ENCODE results near the gene ABCC8. TPM values are rescaled to one million over a fixed set of nuclear protein-coding genes. Genes with fewer than 3 reads are reported as not detected.

The ABCC8 gene
- not detected in 2 replicates for total RNA-seq

DNA sequence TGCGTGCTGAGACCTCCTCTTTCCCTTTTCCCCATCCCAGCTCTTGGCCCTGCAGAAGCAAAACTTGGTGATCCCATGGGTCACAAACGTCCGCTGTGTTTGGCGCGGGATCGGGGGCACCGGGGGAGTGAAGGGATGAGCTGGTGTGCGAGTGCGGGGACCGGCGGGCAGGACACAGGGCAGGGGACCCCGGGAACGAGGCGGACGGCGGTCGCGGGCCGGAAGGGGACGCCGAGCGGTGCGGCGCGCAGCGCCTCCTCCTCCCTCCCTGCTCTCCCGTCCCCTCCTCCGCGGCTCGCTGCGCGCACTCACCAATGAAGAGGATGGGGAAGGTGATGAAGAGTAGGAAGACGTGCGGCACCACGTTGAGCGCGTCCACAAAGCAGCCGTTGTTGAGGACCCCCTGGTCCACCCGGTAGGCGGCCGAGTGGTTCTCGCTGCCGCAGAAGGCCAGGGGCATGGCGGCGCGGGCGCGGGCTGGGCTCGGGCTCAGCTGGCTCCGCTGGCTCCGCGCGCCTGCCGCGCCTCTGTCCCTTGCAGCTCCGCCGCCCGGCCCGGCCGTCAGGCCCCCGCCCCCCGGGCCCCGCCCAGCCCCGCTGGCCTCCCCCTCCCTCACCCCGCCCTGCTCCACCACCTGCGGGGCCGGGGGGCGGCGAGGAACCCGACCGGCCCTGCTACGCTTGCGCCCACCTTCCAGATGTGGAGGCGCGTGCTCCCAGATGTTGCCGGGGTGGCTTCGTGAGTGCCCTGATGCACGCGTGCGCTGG, at the start of gene ABCC8:
TSS of gene ABCC8 (minus strand) at position 529 of the 767 bp plus-strand sequence. CDS start at position 460, 69 bp downstream.
- Histone ChIP-seq H3K27me3 (ENCODE audit: insufficient read depth, low read length) (peaks cover 47% of the 10 kb centered on the region), H4K20me1 (ENCODE audit: insufficient read depth, low read length) (no peaks in the 10 kb centered on the region), H3K4me2 (ENCODE audit: insufficient read depth, low read length) (no peak within 1 kb of the TSS)

DNA sequence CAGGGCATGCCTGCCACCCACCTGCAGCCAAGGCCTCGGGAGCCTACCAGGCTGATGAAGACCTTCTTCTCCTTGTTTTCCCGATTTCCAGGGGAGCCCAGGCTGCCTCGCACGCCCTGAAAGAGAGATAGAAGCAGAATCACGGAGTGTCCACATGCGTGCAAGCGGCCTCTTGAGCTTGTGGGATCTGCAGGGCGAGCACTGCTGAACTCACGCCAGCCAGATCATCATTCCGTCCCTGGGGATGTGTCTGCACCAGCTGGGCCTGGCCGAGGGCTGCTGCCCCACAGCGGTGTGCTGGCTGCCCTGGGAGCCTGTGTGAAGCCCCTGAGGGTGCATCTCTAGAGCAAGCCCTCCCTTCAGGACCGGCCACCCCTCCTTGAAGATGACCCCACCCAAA, 49.7 kb upstream of the ABCC8 start:
- Histone ChIP-seq H3K27ac (ENCODE audit: low read depth, low read length) (no peak overlapping the region), H3K27me3 (ENCODE audit: insufficient read depth, low read length) (peaks cover 27% of the 10 kb centered on the region), H3K4me3 (ENCODE audit: insufficient read depth, low read length) (no peak overlapping the region), H4K20me1 (ENCODE audit: insufficient read depth, low read length) (no peaks in the 10 kb centered on the region), H3K9me3 (ENCODE audit: low read depth, low read length) (no peaks in the 10 kb centered on the region), H3K79me2 (ENCODE audit: insufficient read depth, low read length) (no peaks in the 10 kb centered on the region), H3K4me2 (ENCODE audit: insufficient read depth, low read length) (no peak overlapping the region), H2AFZ (ENCODE audit: low read length) (no peak overlapping the region), H3K4me1 (ENCODE audit: insufficient read depth, low read length) (no peaks in the 10 kb centered on the region), H3K36me3 (ENCODE audit: insufficient read depth, low read length) (no peaks in the 10 kb centered on the region)
- DNase-seq (ENCODE audit: insufficient read length, low spot score, missing footprints) = no peak
- TF ChIP-seq, protein P1, sequence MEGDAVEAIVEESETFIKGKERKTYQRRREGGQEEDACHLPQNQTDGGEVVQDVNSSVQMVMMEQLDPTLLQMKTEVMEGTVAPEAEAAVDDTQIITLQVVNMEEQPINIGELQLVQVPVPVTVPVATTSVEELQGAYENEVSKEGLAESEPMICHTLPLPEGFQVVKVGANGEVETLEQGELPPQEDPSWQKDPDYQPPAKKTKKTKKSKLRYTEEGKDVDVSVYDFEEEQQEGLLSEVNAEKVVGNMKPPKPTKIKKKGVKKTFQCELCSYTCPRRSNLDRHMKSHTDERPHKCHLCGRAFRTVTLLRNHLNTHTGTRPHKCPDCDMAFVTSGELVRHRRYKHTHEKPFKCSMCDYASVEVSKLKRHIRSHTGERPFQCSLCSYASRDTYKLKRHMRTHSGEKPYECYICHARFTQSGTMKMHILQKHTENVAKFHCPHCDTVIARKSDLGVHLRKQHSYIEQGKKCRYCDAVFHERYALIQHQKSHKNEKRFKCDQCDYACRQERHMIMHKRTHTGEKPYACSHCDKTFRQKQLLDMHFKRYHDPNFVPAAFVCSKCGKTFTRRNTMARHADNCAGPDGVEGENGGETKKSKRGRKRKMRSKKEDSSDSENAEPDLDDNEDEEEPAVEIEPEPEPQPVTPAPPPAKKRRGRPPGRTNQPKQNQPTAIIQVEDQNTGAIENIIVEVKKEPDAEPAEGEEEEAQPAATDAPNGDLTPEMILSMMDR (IDR thresholded peaks at IDR 0.05; ENCODE audit: extremely low read depth, low read depth, low read length) = no peak

More for the DNA sequence above, at the start of gene ABCC8:
- no peak within 1 kb of the TSS for H3K4me3 ChIP-seq (ENCODE audit: insufficient read depth, low read length)
- no peaks in the 10 kb centered on the region for H3K36me3 ChIP-seq (ENCODE audit: insufficient read depth, low read length)
- H3K27ac ChIP-seq (ENCODE audit: low read depth, low read length) = no peak within 1 kb of the TSS
- H3K4me1 ChIP-seq (ENCODE audit: insufficient read depth, low read length) = no peaks in the 10 kb centered on the region
- peak; percentile 64 for DNase-seq (ENCODE audit: insufficient read length, low spot score, missing footprints)
- H3K79me2 ChIP-seq (ENCODE audit: insufficient read depth, low read length) = no peaks in the 10 kb centered on the region
- TF ChIP-seq, protein P1 (IDR thresholded peaks at IDR 0.05; ENCODE audit: extremely low read depth, low read depth, low read length) = no peak
- H2AFZ ChIP-seq (ENCODE audit: low read length) = no peak within 1 kb of the TSS
- no peaks in the 10 kb centered on the region for H3K9me3 ChIP-seq (ENCODE audit: low read depth, low read length)

DNA sequence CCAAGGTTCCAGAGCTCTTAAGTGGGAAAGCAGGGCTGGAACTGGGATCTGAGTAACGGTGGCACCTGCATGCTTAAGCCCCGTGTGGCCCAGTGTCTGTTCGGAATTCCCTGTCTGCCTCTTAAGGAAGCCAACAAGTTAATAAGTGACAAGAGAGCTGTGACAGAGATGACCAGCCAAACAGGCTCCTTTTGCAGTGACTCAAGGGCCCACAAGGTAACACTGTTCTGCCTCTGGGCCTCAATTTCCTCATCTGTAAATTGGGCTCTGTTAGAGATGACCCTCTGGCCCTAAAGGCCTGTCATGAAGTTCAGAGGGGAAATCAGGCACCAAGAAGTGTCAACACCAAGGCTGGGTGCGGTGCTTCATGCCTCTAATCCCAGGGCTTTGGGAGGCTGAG, 48.9 kb upstream of the ABCC8 start:
- no peaks in the 10 kb centered on the region for H3K4me1 ChIP-seq (ENCODE audit: insufficient read depth, low read length)
- no peak overlapping the region for H3K4me3 ChIP-seq (ENCODE audit: insufficient read depth, low read length)
- peak; percentile 57 for DNase-seq (ENCODE audit: insufficient read length, low spot score, missing footprints)
- no peak overlapping the region for H3K4me2 ChIP-seq (ENCODE audit: insufficient read depth, low read length)
- H3K36me3 ChIP-seq (ENCODE audit: insufficient read depth, low read length) = no peaks in the 10 kb centered on the region
- TF ChIP-seq, protein P1 (IDR thresholded peaks at IDR 0.05; ENCODE audit: extremely low read depth, low read depth, low read length) = no peak
- no peaks in the 10 kb centered on the region for H3K9me3 ChIP-seq (ENCODE audit: low read depth, low read length)
- no peak overlapping the region for H3K27ac ChIP-seq (ENCODE audit: low read depth, low read length)
- no peaks in the 10 kb centered on the region for H3K79me2 ChIP-seq (ENCODE audit: insufficient read depth, low read length)
- no peaks in the 10 kb centered on the region for H4K20me1 ChIP-seq (ENCODE audit: insufficient read depth, low read length)
- H2AFZ ChIP-seq (ENCODE audit: low read length) = no peak overlapping the region
- peaks cover 23% of the 10 kb centered on the region for H3K27me3 ChIP-seq (ENCODE audit: insufficient read depth, low read length)

DNA sequence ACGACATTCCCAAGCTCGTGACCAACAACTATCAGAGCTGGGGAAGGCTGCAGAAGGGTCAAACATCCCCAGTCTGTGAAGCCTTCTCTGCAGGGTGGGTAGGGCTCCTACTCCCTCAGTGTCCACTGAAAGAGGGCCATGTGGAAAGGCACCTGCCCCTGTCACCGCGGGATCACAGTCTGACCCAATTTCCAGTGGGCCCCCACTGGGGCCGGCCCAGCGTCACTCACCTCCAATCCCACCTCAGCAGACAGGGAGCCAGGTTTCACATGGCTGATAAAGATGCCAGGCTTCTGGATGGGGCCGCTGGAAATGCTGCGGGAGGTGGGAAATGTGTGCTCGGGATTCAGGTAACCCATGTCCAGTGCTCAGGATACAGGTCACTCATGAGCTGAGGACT, 47.6 kb upstream of the ABCC8 start:
- Histone ChIP-seq H2AFZ (ENCODE audit: low read length) (no peak overlapping the region), H3K27me3 (ENCODE audit: insufficient read depth, low read length) (peaks cover 9% of the 10 kb centered on the region), H3K79me2 (ENCODE audit: insufficient read depth, low read length) (no peaks in the 10 kb centered on the region), H3K4me3 (ENCODE audit: insufficient read depth, low read length) (no peak overlapping the region), H3K36me3 (ENCODE audit: insufficient read depth, low read length) (no peaks in the 10 kb centered on the region), H3K4me1 (ENCODE audit: insufficient read depth, low read length) (no peaks in the 10 kb centered on the region), H3K9me3 (ENCODE audit: low read depth, low read length) (no peaks in the 10 kb centered on the region), H3K4me2 (ENCODE audit: insufficient read depth, low read length) (no peak overlapping the region), H4K20me1 (ENCODE audit: insufficient read depth, low read length) (no peaks in the 10 kb centered on the region), H3K27ac (ENCODE audit: low read depth, low read length) (no peak overlapping the region)
- TF ChIP-seq, protein P1 (IDR thresholded peaks at IDR 0.05; ENCODE audit: extremely low read depth, low read depth, low read length) = no peak
- DNase-seq (ENCODE audit: insufficient read length, low spot score, missing footprints) = peak; percentile 35
